ENCODE results near the gene HNRNPL. TPM values are rescaled to one million over a fixed set of nuclear protein-coding genes. Genes with fewer than 3 reads are reported as not detected.
A peak's percentile ranks its signal among the peaks of the same experiment; 100 is the strongest.

The HNRNPL gene
- total and polyA plus RNA-seq, 9 of the 15 experiments (the other 6 are each of a cell fraction or from before 2014, with no cell fraction given) = 39.5 to 610 (median 299) TPM

DNA sequence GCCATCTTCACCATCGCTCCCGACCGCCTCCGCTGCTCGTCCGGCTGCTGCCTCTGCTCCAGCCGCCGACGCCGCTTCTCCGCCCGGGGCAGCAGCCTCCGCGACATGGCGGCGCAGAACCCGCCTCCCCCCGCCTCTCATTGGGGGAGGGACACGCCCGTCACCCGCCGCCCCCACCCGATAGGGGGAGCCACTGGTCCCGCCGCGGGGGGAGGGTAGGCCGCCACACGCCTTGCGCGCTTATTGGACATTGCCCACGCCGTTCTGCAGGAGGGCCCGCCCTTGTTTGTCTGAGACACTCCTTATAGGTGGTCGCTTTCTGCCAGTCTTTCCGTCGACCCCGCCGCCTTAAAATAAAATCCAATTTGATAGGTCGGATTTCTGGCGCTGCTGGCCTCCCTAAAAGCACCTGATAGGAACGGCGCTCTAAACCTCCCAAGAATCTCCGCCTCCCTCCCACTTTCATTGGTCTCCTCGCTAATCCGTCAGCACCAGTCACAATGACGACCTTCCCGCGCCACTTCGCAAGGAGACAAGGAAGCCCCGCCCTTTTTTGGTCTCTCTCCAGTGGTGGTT is at the start of gene HNRNPL (continued):
- TF ChIP-seq, protein P1, sequence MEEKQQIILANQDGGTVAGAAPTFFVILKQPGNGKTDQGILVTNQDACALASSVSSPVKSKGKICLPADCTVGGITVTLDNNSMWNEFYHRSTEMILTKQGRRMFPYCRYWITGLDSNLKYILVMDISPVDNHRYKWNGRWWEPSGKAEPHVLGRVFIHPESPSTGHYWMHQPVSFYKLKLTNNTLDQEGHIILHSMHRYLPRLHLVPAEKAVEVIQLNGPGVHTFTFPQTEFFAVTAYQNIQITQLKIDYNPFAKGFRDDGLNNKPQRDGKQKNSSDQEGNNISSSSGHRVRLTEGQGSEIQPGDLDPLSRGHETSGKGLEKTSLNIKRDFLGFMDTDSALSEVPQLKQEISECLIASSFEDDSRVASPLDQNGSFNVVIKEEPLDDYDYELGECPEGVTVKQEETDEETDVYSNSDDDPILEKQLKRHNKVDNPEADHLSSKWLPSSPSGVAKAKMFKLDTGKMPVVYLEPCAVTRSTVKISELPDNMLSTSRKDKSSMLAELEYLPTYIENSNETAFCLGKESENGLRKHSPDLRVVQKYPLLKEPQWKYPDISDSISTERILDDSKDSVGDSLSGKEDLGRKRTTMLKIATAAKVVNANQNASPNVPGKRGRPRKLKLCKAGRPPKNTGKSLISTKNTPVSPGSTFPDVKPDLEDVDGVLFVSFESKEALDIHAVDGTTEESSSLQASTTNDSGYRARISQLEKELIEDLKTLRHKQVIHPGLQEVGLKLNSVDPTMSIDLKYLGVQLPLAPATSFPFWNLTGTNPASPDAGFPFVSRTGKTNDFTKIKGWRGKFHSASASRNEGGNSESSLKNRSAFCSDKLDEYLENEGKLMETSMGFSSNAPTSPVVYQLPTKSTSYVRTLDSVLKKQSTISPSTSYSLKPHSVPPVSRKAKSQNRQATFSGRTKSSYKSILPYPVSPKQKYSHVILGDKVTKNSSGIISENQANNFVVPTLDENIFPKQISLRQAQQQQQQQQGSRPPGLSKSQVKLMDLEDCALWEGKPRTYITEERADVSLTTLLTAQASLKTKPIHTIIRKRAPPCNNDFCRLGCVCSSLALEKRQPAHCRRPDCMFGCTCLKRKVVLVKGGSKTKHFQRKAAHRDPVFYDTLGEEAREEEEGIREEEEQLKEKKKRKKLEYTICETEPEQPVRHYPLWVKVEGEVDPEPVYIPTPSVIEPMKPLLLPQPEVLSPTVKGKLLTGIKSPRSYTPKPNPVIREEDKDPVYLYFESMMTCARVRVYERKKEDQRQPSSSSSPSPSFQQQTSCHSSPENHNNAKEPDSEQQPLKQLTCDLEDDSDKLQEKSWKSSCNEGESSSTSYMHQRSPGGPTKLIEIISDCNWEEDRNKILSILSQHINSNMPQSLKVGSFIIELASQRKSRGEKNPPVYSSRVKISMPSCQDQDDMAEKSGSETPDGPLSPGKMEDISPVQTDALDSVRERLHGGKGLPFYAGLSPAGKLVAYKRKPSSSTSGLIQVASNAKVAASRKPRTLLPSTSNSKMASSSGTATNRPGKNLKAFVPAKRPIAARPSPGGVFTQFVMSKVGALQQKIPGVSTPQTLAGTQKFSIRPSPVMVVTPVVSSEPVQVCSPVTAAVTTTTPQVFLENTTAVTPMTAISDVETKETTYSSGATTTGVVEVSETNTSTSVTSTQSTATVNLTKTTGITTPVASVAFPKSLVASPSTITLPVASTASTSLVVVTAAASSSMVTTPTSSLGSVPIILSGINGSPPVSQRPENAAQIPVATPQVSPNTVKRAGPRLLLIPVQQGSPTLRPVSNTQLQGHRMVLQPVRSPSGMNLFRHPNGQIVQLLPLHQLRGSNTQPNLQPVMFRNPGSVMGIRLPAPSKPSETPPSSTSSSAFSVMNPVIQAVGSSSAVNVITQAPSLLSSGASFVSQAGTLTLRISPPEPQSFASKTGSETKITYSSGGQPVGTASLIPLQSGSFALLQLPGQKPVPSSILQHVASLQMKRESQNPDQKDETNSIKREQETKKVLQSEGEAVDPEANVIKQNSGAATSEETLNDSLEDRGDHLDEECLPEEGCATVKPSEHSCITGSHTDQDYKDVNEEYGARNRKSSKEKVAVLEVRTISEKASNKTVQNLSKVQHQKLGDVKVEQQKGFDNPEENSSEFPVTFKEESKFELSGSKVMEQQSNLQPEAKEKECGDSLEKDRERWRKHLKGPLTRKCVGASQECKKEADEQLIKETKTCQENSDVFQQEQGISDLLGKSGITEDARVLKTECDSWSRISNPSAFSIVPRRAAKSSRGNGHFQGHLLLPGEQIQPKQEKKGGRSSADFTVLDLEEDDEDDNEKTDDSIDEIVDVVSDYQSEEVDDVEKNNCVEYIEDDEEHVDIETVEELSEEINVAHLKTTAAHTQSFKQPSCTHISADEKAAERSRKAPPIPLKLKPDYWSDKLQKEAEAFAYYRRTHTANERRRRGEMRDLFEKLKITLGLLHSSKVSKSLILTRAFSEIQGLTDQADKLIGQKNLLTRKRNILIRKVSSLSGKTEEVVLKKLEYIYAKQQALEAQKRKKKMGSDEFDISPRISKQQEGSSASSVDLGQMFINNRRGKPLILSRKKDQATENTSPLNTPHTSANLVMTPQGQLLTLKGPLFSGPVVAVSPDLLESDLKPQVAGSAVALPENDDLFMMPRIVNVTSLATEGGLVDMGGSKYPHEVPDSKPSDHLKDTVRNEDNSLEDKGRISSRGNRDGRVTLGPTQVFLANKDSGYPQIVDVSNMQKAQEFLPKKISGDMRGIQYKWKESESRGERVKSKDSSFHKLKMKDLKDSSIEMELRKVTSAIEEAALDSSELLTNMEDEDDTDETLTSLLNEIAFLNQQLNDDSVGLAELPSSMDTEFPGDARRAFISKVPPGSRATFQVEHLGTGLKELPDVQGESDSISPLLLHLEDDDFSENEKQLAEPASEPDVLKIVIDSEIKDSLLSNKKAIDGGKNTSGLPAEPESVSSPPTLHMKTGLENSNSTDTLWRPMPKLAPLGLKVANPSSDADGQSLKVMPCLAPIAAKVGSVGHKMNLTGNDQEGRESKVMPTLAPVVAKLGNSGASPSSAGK (IDR thresholded peaks at IDR 0.05) = no peak; the same call in 1 of the 2 replicates
- TF ChIP-seq, protein P2, sequence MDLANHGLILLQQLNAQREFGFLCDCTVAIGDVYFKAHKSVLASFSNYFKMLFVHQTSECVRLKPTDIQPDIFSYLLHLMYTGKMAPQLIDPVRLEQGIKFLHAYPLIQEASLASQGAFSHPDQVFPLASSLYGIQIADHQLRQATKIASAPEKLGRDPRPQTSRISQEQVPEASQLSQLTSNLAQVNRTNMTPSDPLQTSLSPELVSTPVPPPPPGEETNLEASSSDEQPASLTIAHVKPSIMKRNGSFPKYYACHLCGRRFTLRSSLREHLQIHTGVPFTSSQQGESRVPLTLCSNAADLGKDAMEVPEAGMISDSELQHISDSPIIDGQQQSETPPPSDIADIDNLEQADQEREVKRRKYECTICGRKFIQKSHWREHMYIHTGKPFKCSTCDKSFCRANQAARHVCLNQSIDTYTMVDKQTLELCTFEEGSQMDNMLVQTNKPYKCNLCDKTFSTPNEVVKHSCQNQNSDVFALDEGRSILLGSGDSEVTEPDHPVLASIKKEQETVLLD (IDR thresholded peaks at IDR 0.05) = no peak
- TF ChIP-seq RBM25 (IDR thresholded peaks at IDR 0.05; ENCODE audit: low read depth, low read length, severe bottlenecking) (peak; percentile 100), RAD51 (IDR thresholded peaks at IDR 0.05; ENCODE audit: borderline replicate concordance, low read depth) (no peak; the same call in 1 of the 2 replicates), MEF2A (IDR thresholded peaks at IDR 0.05; ENCODE audit: control insufficient read depth, low read depth, low read length) (no peak), SRSF9 (IDR thresholded peaks at IDR 0.05; ENCODE audit: borderline replicate concordance, low read depth, low read length) (no peak), MAFK (IDR thresholded peaks at IDR 0.05; ENCODE audit: low read length) (no peak), RBM15 (IDR thresholded peaks at IDR 0.05; ENCODE audit: insufficient read depth, low read length) (no peak), YBX1 (IDR thresholded peaks at IDR 0.05) (no peak), FOSL1 (tag; conservative IDR thresholded peaks at IDR 0.05) (no peak), ARID1B (IDR thresholded peaks at IDR 0.05) (no peak), TOE1 (IDR thresholded peaks at IDR 0.05; ENCODE audit: borderline replicate concordance) (no peak), TOE1 (CRISPR knock-in tag; IDR thresholded peaks at IDR 0.05; ENCODE audit: borderline replicate concordance, low read depth) (peak; percentile 75; the same call in 1 of the 2 replicates)
- TF ChIP-seq, protein P3, sequence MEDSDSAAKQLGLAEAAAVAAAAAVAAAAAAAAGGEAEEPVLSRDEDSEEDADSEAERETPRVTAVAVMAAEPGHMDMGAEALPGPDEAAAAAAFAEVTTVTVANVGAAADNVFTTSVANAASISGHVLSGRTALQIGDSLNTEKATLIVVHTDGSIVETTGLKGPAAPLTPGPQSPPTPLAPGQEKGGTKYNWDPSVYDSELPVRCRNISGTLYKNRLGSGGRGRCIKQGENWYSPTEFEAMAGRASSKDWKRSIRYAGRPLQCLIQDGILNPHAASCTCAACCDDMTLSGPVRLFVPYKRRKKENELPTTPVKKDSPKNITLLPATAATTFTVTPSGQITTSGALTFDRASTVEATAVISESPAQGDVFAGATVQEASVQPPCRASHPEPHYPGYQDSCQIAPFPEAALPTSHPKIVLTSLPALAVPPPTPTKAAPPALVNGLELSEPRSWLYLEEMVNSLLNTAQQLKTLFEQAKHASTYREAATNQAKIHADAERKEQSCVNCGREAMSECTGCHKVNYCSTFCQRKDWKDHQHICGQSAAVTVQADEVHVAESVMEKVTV (CRISPR knock-in tag; IDR thresholded peaks at IDR 0.05) = no peak
